Activated naive CD8-positive, alpha-beta T cell treated with anti-CD3 and anti-CD28 coated beads, Interleukin-2, amount 50 U/mL, for 16 hours (primary cell): ENCODE data around the gene ECI1.
"Not testable (repeated sequence)": the region's sequence is repeated elsewhere in the genome, so short reads cannot be mapped to it uniquely, and the experiment has no call there.

Experiments used
- DNase-seq: peaks from one replicate; pipeline ENCODE4 v3.0.0-alpha.2; 2020; ENCODE audit warnings: low read depth, low spot score

ECI1 gene

GRCh38 chr16:2278956-2279800 is 27.8 kb upstream of the ECI1 start:
- DNase-seq: no peak

DNA sequence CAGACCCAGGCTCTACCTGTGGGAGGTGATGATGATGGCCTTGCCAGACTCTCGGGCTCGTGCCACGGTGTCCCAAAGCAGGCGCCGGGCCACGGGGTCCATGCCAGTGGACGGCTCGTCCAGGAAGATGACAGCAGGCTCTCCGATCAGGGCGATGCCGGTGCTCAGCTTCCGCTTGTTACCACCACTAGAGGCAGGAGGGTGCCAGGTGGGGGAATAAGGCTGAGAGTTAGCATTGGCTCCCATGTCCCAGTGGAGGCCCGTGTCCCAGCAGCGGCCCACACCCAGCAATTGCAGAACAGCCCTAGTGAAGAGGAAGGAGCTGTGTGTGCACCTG is 26.9 kb upstream of the ECI1 start:
- DNase-seq: no peak

GRCh38 chr16:2277466-2278271 is 26.3 kb upstream of the ECI1 start:
- DNase-seq: no peak

GRCh38 chr16:2276368-2277195 is 25.2 kb upstream of the ECI1 start:
- no peak for DNase-seq

DNA sequence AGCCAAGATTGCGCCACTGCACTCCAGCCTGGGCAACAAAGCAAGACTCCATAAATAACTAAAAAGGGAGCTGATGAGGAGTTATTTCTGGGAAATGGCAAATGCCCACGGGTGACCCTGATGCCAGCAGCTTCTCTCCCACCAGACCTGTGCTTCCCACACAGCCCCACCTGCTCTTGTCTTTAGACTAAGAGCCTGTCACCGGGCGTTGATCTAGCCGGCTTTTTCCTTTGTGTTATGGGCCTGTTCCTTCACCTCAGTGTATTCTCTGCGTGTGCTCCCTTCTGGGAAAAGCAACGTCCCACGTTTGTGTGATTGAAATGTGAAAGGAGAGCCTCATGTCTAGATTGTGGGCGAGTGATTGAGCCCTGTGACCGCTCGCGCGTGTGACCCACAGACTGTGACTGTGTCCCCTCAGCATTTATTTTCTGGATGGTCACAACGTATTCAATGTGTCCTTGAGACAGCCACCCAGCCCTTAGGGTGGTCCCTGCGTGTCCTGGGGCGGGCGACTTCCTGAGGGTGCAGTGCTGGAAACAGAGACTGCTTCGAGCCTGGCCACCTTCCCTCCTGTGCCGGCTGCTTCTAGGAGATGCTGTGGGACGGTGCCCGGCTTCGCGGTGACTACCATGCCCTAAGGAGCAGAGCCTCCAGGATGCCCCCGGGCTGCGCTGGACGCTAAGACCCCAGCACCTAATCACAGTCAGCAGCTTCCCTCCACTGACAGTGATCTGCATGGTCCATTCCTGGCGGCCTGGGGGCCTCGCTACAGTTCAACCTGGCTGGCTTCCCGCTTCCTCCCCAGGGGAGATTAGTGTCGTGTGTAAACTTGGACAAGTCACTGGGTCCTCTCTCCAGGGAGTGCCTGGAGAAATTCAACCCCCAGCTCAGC is 24.3 kb upstream of the ECI1 start:
- DNase-seq: no peak

- no peak for DNase-seq
Observed at GRCh38 chr16:2273931-2274330, 22.5 kb upstream of the ECI1 start.

- DNase-seq: no peak
Observed at GRCh38 chr16:2273484-2273883, 22.1 kb upstream of the ECI1 start.

DNA sequence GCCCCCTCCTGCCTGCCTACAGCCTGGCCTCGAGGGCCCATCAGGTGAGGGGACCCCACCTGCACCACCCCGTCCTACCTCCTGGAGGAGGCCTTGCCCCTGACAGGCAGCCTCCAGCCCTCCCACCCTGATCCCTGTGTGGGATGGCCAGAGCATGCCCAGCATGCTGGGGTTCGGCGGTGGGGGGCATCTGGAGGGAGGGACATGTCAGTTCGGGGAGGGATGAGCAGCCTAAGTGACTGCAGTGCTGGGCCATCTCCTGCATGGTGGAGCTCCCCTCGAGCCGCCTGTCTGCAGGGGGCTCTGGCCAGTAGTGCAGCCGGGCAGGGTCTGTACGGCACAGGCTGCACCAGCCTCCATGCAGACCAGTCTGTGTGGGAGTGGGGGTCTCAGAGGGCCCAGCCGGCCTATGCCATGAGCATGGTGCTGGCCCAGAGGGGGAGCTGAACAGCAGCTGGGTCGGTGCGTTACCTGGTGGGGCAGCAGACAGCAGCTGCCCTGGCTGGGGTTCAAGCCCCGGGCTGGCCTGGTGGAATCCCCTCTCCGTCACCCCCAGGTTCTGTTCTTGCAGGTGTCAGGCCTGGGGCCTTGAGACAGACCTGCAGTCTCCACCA is 20.6 kb upstream of the ECI1 start:
- no peak for DNase-seq

GRCh38 chr16:2270588-2271470 is 19.4 kb upstream of the ECI1 start:
- no peak for DNase-seq

DNA sequence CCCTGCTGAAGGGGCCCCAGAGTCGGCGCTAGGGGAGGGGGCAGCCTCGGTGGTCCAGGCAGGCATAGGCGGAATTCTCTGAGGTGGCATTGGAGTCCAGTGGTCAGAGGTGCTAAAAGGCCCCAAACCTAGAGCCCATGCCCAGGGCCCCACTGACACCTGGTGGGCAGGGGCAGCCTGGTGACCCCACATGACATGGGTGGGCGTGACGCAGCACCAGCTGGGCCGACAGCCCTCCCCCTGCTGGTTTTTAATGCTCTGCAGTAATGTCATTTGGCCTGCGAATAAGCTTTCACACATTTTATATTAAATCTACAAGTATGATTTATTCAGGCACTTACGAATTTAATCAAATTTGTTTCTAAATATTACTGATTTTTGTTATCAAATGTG is 18.7 kb upstream of the ECI1 start:
- no peak for DNase-seq

GRCh38 chr16:2267913-2268666 is 16.7 kb upstream of the ECI1 start, which contains the start of gene RNPS1:
Gene RNPS1 (minus strand): TSS chr16:2268126. CDS start chr16:2264643, 3,483 bp downstream.
- DNase-seq: peak; percentile 89

- not testable (repeated sequence) for DNase-seq
Observed at GRCh38 chr16:2267505-2267912, 16.1 kb upstream of the ECI1 start.

GRCh38 chr16:2266887-2267286 is 15.5 kb upstream of the ECI1 start:
- not testable (repeated sequence) for DNase-seq

GRCh38 chr16:2263026-2263425 is 11.6 kb upstream of the ECI1 start:
- not testable (repeated sequence) for DNase-seq

DNA sequence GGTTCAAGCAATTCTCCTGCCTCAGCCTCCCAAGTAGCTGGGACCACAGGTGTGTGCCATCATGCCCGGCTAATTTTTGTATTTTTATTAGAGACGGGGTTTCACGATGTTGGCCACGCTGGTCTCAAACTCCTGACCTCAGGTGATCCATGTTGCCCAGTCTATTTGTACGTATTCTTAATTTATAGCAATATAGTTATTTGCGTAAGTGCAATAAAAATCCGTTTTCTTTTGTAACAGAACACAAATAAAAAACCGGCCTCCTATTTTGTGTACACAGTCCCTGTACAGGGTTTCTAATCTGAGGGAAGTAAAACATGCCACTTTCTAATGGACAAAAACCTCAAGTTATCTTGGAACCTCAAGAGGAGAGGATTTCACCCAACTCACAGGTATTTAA is 8.9 kb upstream of the ECI1 start:
- DNase-seq: no peak

DNA sequence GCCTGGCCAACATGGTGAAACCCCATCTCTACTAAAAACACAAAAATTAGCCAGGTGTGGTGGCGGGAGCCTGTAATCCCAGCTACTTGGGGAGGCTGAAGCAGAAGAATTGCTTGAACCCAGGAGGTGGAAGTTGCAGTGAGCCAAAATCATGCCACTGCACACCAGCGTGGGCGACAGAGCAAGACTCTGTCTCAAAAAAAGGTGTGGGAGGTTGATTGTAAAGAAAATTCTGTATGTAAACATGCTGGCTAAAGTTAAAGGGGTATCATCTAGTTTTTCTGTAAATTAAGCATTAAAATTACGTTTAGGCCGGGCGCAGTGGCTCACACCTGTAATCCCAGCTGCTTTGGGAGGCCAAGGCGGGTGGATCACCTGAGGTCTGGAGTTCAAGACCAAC is 7.1 kb upstream of the ECI1 start:
- not testable (repeated sequence) for DNase-seq

- DNase-seq: no peak
Observed at GRCh38 chr16:2257726-2258125, 6.3 kb upstream of the ECI1 start.

GRCh38 chr16:2256531-2257140 is 5.2 kb upstream of the ECI1 start:
- no peak for DNase-seq
